Measurements from ENCODE around the gene PAIP2B. TPM values are rescaled to one million over a fixed set of nuclear protein-coding genes. Genes with fewer than 3 reads are reported as not detected.
"Not testable (repeated sequence)": the region's sequence is repeated elsewhere in the genome, so short reads cannot be mapped to it uniquely, and the experiment has no call there.

The PAIP2B gene
- total and polyA plus RNA-seq, 2 donors = 4.2 to 7.6 TPM

DNA sequence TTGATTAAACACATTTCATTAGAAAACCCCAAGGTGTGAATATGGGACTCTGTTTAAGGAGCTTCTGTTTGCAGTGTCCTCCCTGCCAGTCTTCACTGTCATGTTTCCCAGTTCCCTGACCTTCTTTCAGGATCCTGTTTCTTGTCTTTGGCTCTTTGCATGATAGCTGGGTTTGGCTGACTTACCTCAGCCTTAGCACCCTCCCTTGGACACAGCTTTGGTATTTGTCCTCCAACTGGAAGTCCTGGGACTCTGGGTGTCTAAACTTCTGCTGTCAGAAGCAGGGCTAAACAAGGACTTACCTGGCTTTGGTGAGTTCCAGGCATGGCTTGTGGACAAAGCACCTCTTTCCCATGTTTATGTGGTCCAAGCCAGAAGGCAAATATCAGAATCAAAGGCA, 11.2 kb upstream of the PAIP2B start:
- Histone ChIP-seq H3K27ac (ENCODE audit: low read depth) (no peak overlapping the region), H3K4me1 (ENCODE audit: insufficient read depth) (no peaks in the 10 kb centered on the region), H3K36me3 (ENCODE audit: insufficient read depth) (no peaks in the 10 kb centered on the region), H3K4me3 (ENCODE audit: low read depth, low read length) (no peak overlapping the region)
- DNase-seq (ENCODE audit: extremely low spot score) = no peak

DNA sequence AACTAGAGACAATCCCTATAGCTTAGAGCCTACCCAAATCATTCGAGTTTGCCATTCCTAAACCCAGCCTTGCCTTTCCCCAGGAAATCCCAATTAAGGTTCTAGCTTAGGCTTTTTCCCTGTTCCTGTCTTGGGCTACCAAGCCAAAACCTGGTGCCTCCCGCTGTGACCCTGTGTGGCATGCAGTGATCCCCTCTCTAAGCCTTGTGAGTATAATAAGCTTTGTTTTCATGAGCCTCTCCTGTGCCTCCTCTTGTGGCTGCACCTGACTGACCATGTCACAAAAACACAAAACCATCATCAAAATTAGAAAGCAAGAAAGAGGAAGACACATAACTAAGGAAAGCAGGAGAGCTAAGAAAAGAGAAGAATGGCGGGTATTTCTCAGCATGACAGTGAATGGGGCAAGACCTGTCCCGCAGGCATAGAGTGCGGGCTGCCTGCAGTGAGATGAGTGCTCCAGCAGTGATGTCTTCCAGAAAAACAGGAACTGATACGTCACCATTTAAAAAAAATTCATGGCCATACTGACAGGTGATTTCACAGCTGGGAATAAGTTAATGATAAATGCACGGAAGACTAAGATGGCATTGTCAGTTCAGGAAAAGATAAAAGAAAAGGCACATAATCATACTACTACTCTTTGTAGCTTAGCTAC, 9.2 kb upstream of the PAIP2B start:
- Histone ChIP-seq H3K36me3 (ENCODE audit: insufficient read depth) (no peaks in the 10 kb centered on the region), H3K4me1 (ENCODE audit: insufficient read depth) (no peaks in the 10 kb centered on the region), H3K4me3 (ENCODE audit: low read depth, low read length) (no peak overlapping the region), H3K27ac (ENCODE audit: low read depth) (no peak overlapping the region)
- 58% methylated on average over 7 of the region's 7 CpGs for WGBS
- DNase-seq (ENCODE audit: extremely low spot score) = no peak

- not testable (repeated sequence) for H3K36me3 ChIP-seq (ENCODE audit: insufficient read depth); H3K27ac ChIP-seq (ENCODE audit: low read depth); H3K4me1 ChIP-seq (ENCODE audit: insufficient read depth); H3K4me3 ChIP-seq (ENCODE audit: low read depth, low read length); DNase-seq (ENCODE audit: extremely low spot score)
- WGBS = 75% methylated on average over 7 of the region's 7 CpGs
Observed at GRCh38 chr2:71233072-71233471, 6.2 kb upstream of the PAIP2B start.

DNA sequence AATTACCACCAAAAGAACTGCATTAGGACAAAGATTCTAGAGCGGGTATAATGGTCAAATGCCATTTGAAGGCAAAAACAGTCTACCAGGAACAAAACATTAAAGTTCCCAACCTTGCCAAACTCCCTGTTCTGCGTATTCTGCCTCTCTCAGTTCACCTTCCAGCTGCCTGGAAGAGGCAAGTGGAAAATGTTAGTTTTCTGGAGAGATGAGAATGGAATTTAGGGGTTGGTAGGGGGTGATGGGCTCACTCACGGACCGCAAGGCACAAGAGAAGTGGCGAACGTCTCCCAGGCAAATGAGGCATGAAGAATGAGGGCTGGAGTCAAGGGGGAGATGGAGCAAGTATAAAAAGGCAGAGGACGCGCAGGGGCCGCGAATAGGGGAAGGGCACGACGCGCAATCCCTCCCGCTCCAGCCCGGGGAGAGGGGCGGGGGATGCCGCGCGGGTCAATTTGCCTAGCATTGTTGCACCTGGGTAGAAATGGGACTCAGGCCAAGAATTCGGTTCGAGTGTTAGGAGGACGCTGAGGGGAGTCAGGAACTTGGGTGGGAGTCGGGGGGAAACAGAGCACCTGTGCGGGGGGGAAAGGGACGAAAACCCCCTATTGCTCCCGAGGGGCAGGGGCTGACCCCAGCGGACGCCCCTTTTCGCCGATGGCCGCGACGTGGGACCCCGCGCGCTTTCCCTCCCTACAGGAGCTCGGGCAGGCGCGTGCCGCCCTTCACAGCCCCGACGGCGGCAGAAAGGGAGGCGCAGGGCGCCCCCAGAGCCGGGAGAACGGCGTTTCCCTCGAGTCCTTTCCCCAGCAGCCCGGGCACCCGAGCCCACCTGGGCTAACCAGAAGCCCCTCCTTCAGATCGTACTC, 573 bp downstream of the PAIP2B start:
- Histone ChIP-seq H3K4me3 (ENCODE audit: low read depth, low read length) (peak overlapping the region; percentile 82), H3K4me1 (ENCODE audit: insufficient read depth) (no peaks in the 10 kb centered on the region), H3K36me3 (ENCODE audit: insufficient read depth) (no peaks in the 10 kb centered on the region), H3K27ac (ENCODE audit: low read depth) (peak overlapping the region; percentile 68)
- no peak for DNase-seq (ENCODE audit: extremely low spot score)
- WGBS = 2% methylated on average over 52 of the region's 52 CpGs

DNA sequence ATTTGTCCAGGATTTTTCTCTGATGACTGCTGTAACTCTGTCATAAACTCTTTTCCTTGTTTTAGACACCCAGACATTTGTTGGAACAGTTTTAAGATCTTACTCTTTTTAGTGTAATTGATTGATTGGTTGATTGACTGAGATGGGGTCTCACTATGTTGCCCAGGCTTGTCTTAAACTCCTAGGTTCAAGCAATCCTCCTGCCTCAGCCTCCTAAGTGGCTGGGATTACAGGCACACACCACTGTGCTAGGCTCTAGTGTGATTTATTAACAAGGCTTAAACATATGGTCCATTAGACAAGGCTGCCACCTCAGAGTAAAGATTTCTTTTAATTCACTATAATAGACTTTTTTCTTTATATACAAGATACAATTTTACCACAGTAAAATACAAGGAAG, 2.0 kb downstream of the PAIP2B start:
- Histone ChIP-seq H3K27ac (ENCODE audit: low read depth) (no peak overlapping the region), H3K4me1 (ENCODE audit: insufficient read depth) (no peaks in the 10 kb centered on the region), H3K4me3 (ENCODE audit: low read depth, low read length) (no peak overlapping the region), H3K36me3 (ENCODE audit: insufficient read depth) (no peaks in the 10 kb centered on the region)
- DNase-seq (ENCODE audit: extremely low spot score) = no peak

- WGBS = 69% methylated on average over 1 of the region's 1 CpG
- Histone ChIP-seq H3K4me3 (ENCODE audit: low read depth, low read length) (no peak overlapping the region), H3K36me3 (ENCODE audit: insufficient read depth) (no peaks in the 10 kb centered on the region), H3K27ac (ENCODE audit: low read depth) (no peak overlapping the region), H3K4me1 (ENCODE audit: insufficient read depth) (no peaks in the 10 kb centered on the region)
- no peak for DNase-seq (ENCODE audit: extremely low spot score)
Observed at GRCh38 chr2:71224457-71224856, 2.4 kb downstream of the PAIP2B start.

DNA sequence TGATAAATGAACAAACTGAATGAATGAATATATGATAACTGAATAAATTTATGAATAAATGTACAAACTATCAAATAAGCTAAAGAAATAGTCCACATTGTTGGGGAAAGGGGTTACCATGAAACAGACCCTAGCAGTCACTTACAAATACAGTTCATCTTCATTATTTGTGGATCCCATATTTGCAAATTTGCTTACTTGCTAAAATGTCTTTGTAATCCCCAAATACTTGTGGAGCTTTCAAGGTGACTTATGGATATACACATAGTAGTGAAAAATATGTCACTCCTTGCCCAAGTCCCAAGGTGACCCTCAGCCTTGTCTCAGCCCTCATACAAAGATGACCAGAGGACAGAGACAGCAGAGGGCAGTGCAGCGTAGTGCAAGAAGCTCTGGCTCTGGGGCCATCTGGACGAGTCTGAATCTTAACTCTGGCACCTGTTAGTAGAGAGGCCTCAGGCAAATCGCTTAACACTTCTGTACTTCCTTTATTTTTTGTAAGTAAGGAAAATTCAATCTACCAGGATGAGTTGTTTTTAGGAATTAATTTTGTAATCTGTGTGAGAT, 3.1 kb downstream of the PAIP2B start:
- WGBS = 28% methylated on average over 3 of the region's 3 CpGs
- no peak overlapping the region for H3K27ac ChIP-seq (ENCODE audit: low read depth)
- no peaks in the 10 kb centered on the region for H3K4me1 ChIP-seq (ENCODE audit: insufficient read depth)
- H3K36me3 ChIP-seq (ENCODE audit: insufficient read depth) = no peaks in the 10 kb centered on the region
- no peak overlapping the region for H3K4me3 ChIP-seq (ENCODE audit: low read depth, low read length)
- no peak for DNase-seq (ENCODE audit: extremely low spot score)

- no peak overlapping the region for H3K27ac ChIP-seq (ENCODE audit: low read depth)
- no peaks in the 10 kb centered on the region for H3K4me1 ChIP-seq (ENCODE audit: insufficient read depth)
- H3K4me3 ChIP-seq (ENCODE audit: low read depth, low read length) = no peak overlapping the region
- H3K36me3 ChIP-seq (ENCODE audit: insufficient read depth) = no peaks in the 10 kb centered on the region
- WGBS = 93% methylated on average over 2 of the region's 2 CpGs
- DNase-seq (ENCODE audit: extremely low spot score) = no peak
Observed at GRCh38 chr2:71220743-71221142, 6.2 kb downstream of the PAIP2B start.

- H3K4me3 ChIP-seq (ENCODE audit: low read depth, low read length) = no peak overlapping the region
- no peaks in the 10 kb centered on the region for H3K4me1 ChIP-seq (ENCODE audit: insufficient read depth)
- 91% methylated on average over 1 of the region's 1 CpG for WGBS
- H3K36me3 ChIP-seq (ENCODE audit: insufficient read depth) = no peaks in the 10 kb centered on the region
- DNase-seq (ENCODE audit: extremely low spot score) = no peak
- no peak overlapping the region for H3K27ac ChIP-seq (ENCODE audit: low read depth)
Observed at GRCh38 chr2:71216501-71216900, 10.4 kb downstream of the PAIP2B start.

GRCh38 chr2:71215447-71215846, 11.5 kb downstream of the PAIP2B start:
- H3K4me1 ChIP-seq (ENCODE audit: insufficient read depth) = no peaks in the 10 kb centered on the region

DNA sequence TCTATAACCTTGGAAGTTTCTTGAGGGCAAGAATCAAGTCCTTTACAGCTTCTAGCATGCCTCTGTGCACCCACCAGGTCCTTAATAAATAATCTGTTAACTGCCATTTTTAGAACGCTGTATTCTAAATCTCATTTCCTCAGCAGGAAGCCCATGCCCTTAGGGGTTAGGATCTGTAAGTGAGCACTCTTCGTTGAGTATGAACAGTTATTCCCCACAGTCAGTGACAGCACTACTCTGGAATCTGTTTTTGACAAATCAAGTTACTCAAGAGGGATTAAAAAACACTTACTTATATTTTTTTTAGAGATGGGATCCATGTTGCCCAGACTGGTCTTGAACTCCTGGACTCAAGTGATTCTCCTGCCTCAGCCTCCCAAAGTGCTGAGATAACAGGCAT, 14.6 kb downstream of the PAIP2B start:
- Histone ChIP-seq H3K27ac (ENCODE audit: low read depth) (no peak overlapping the region), H3K36me3 (ENCODE audit: insufficient read depth) (no peaks in the 10 kb centered on the region), H3K4me3 (ENCODE audit: low read depth, low read length) (no peak overlapping the region), H3K4me1 (ENCODE audit: insufficient read depth) (no peaks in the 10 kb centered on the region)
- WGBS = 67% methylated on average over 2 of the region's 2 CpGs
- no peak for DNase-seq (ENCODE audit: extremely low spot score)

More at GRCh38 chr2:71215447-71215846, 11.5 kb downstream of the PAIP2B start:
- no peaks in the 10 kb centered on the region for H3K36me3 ChIP-seq (ENCODE audit: insufficient read depth)
- H3K4me3 ChIP-seq (ENCODE audit: low read depth, low read length) = no peak overlapping the region
- 81% methylated on average over 3 of the region's 3 CpGs for WGBS
- H3K27ac ChIP-seq (ENCODE audit: low read depth) = no peak overlapping the region
- DNase-seq (ENCODE audit: extremely low spot score) = no peak

DNA sequence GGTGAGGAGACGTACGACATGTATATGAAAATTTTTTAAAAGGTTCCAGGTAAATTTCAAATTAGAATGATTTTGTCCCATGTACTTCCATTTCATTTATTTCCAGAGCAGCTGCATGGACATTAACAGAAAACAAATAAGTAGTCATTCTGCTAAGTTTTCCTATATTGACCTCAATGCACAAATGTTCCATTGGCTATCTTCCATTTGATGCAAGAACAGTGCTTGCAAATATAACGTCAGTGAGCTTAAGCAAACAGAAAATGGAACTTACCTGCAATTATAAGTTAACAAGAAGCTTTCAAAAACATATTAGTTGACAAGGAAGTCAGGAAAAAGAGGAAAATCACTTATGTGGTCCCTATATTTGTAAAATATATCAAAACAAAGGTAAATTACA, 16.6 kb downstream of the PAIP2B start:
- Histone ChIP-seq H3K4me1 (ENCODE audit: insufficient read depth) (no peaks in the 10 kb centered on the region), H3K4me3 (ENCODE audit: low read depth, low read length) (no peak overlapping the region), H3K36me3 (ENCODE audit: insufficient read depth) (no peaks in the 10 kb centered on the region), H3K27ac (ENCODE audit: low read depth) (no peak overlapping the region)
- no peak for DNase-seq (ENCODE audit: extremely low spot score)
- WGBS = 88% methylated on average over 3 of the region's 3 CpGs

DNA sequence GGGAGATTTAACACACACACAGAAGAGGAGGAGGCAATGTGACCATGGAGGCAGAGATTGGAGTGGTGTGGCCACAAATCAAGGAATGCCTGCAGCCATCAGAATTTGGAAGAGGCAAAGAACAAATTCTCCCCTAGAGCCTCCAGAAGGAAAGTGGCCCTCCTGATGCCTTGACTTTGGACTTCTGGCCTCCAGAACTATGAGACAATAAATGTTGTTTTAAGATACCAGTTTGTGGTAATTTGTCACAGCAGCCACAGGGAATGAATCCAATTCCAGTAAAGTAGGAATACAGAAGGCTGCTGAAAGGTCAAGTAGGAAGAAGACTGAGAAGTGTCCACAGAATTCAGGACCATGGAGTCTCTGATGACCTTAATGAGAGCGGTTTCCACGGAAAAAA, 18.1 kb downstream of the PAIP2B start:
- DNase-seq (ENCODE audit: extremely low spot score) = no peak
- H3K27ac ChIP-seq (ENCODE audit: low read depth) = no peak overlapping the region
- H3K36me3 ChIP-seq (ENCODE audit: insufficient read depth) = no peaks in the 10 kb centered on the region
- H3K4me1 ChIP-seq (ENCODE audit: insufficient read depth) = no peaks in the 10 kb centered on the region
- no peak overlapping the region for H3K4me3 ChIP-seq (ENCODE audit: low read depth, low read length)
- 63% methylated on average over 2 of the region's 2 CpGs for WGBS

DNA sequence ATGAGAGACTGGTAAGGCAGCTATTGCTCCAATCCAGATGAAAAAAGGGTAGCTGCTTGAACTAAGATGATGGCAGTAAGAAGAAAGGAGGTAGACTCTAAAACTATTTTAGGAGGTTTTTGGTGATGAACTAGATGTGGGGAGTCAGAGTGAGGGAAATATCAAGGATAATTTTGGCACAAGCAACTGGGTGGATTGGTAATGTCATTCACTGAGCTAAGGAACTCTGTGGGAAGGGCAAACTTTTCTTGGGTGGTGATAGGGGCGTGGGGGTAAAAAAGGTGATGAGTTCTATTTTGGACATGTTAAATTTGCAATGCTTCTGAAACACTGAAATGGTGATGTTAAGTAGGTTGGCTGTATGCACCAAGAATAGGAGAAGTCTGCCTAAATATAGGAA, 19.3 kb downstream of the PAIP2B start:
- Histone ChIP-seq H3K27ac (ENCODE audit: low read depth) (no peak overlapping the region), H3K4me1 (ENCODE audit: insufficient read depth) (no peaks in the 10 kb centered on the region), H3K36me3 (ENCODE audit: insufficient read depth) (no peaks in the 10 kb centered on the region), H3K4me3 (ENCODE audit: low read depth, low read length) (no peak overlapping the region)
- DNase-seq (ENCODE audit: extremely low spot score) = no peak
- 94% methylated on average over 1 of the region's 1 CpG for WGBS
